GM21576 (cell line): ENCODE data around the gene CRADD.

ENCODE experiments used
- ATAC-seq: cut with Tn5 transposase; IDR thresholded peaks from one replicate; pipeline ENCODE4 v1.9.1; 2021; ENCODE audit warnings: mild to moderate bottlenecking, moderate library complexity; ENCODE audit not compliant: unreplicated experiment

CRADD gene

GRCh38 chr12:93804392-93805179 lies 127.4 kb downstream of the CRADD start:
- ATAC-seq, result no peak

GRCh38 chr12:93805736-93806141 lies 128.6 kb downstream of the CRADD start:
- no peak for ATAC-seq

- ATAC-seq, result no peak
Measured at GRCh38 chr12:93807354-93807753, 130.2 kb downstream of the CRADD start.

- ATAC-seq, result no peak
Measured at GRCh38 chr12:93808169-93808899, 131.2 kb downstream of the CRADD start.

- no peak for ATAC-seq
Measured at GRCh38 chr12:93812626-93813025, 135.5 kb downstream of the CRADD start.

- ATAC-seq, result no peak
Measured at GRCh38 chr12:93813186-93813585, 136.0 kb downstream of the CRADD start.

- ATAC-seq, result no peak
Measured at GRCh38 chr12:93813972-93814821, 137.0 kb downstream of the CRADD start.

- no peak for ATAC-seq
Measured at GRCh38 chr12:93818488-93819049, 141.4 kb downstream of the CRADD start.

GRCh38 chr12:93819050-93819491 lies 141.9 kb downstream of the CRADD start:
- no peak for ATAC-seq

- ATAC-seq, result no peak
Measured at GRCh38 chr12:93823616-93824391, 146.6 kb downstream of the CRADD start.

GRCh38 chr12:93824514-93825500 lies 147.6 kb downstream of the CRADD start:
- ATAC-seq, result no peak

GRCh38 chr12:93825501-93825888 lies 148.3 kb downstream of the CRADD start:
- no peak for ATAC-seq

- no peak for ATAC-seq
Measured at GRCh38 chr12:93825931-93826555, 148.9 kb downstream of the CRADD start.

- ATAC-seq, result no peak
Measured at GRCh38 chr12:93827179-93827578, 150.0 kb downstream of the CRADD start.

GRCh38 chr12:93827669-93828068 lies 150.5 kb downstream of the CRADD start:
- no peak for ATAC-seq

GRCh38 chr12:93829016-93829415 lies 151.8 kb downstream of the CRADD start:
- ATAC-seq, result no peak

GRCh38 chr12:93831374-93831773 lies 154.2 kb downstream of the CRADD start:
- no peak for ATAC-seq

- ATAC-seq, result no peak
Measured at GRCh38 chr12:93832131-93832530, 155.0 kb downstream of the CRADD start.

GRCh38 chr12:93833946-93834345 lies 156.8 kb downstream of the CRADD start:
- ATAC-seq, result no peak
